Measurements from ENCODE around the gene TOR2A. TPM values are rescaled to one million over a fixed set of nuclear protein-coding genes. Genes with fewer than 3 reads are reported as not detected.

TOR2A gene
- polyA plus RNA-seq, 4 donors, result 11.7 to 20.0 (median 13.6) TPM

Other genes with a start within 250 kb of the TOR2A start
- gene STXBP1, start 123.0 kb downstream of the TOR2A start, polyA plus RNA-seq (ENCODE audit: insufficient read length in 4 of 4), result 10 to 100 TPM; 23.8 to 36.9 (median 29.2) TPM
- gene CFAP157, start 28.3 kb downstream of the TOR2A start, polyA plus RNA-seq (ENCODE audit: insufficient read length in 4 of 4), result 1 to 10 TPM; 1.4 to 8.0 (median 3.9) TPM
- gene PTRH1, start 19.6 kb downstream of the TOR2A start, polyA plus RNA-seq (ENCODE audit: insufficient read length in 4 of 4), result 10 to 100 TPM in 1 of 4 donors, 1 to 10 TPM in 3; 5.4 to 14.6 (median 7.9) TPM
- gene TTC16, start 19.2 kb downstream of the TOR2A start, polyA plus RNA-seq (ENCODE audit: insufficient read length in 4 of 4), result under 1 TPM; 0.08 to 0.38 (median 0.24) TPM
- gene SH2D3C, start 43.4 kb upstream of the TOR2A start, polyA plus RNA-seq (ENCODE audit: insufficient read length in 4 of 4), result 10 to 100 TPM; 10.3 to 17.8 (median 14.1) TPM
- 10 to 100 TPM; 62.7 to 74.9 (median 68.7) TPM for gene CDK9, start 50.7 kb upstream of the TOR2A start, polyA plus RNA-seq (ENCODE audit: insufficient read length in 4 of 4)
- 10 to 100 TPM; 36.3 to 50.7 (median 40.0) TPM for gene FPGS, start 67.6 kb upstream of the TOR2A start, polyA plus RNA-seq (ENCODE audit: insufficient read length in 4 of 4)
- gene ENG, start 119.4 kb upstream of the TOR2A start, polyA plus RNA-seq (ENCODE audit: insufficient read length in 4 of 4), result 10 to 100 TPM; 76.1 to 91.7 (median 83.2) TPM
- gene AK1, start 142.4 kb upstream of the TOR2A start, polyA plus RNA-seq (ENCODE audit: insufficient read length in 4 of 4), result 10 to 100 TPM; 35.9 to 45.3 (median 43.0) TPM
- gene ST6GALNAC6, start 164.3 kb upstream of the TOR2A start, polyA plus RNA-seq (ENCODE audit: insufficient read length in 4 of 4), result 10 to 100 TPM; 38.6 to 46.5 (median 43.3) TPM
- gene ST6GALNAC4, start 181.7 kb upstream of the TOR2A start, polyA plus RNA-seq (ENCODE audit: insufficient read length in 4 of 4), result 10 to 100 TPM; 10.4 to 17.5 (median 12.5) TPM
- gene PIP5KL1, start 195.5 kb upstream of the TOR2A start, polyA plus RNA-seq (ENCODE audit: insufficient read length in 4 of 4), result 1 to 10 TPM in 3 of 4 donors, under 1 TPM in 1; 0.85 to 2.2 (median 1.9) TPM
- 10 to 100 TPM; 33.5 to 38.7 (median 36.4) TPM for gene DPM2, start 202.6 kb upstream of the TOR2A start, polyA plus RNA-seq (ENCODE audit: insufficient read length in 4 of 4)
- gene EEIG1, start 245.7 kb upstream of the TOR2A start, polyA plus RNA-seq (ENCODE audit: insufficient read length in 4 of 4), result 10 to 100 TPM; 32.3 to 45.6 (median 36.8) TPM